Spleen (tissue), 11 donors: ENCODE measurements around the gene CPA4. TPM values are rescaled to one million over a fixed set of nuclear protein-coding genes. Genes with fewer than 3 reads are reported as not detected.

Experiments used
- DNase-seq: peaks from one replicate; pipeline ENCODE4 v3.0.0-alpha.2; 2020
- H3K27ac ChIP-seq, 8 donors: fragments of 200-600 bp; sonication (generic) in 7 of 8; 1 replicate in 4 of 8; 2 replicates in 4 of 8; pipeline versions ENCODE4 v1.5.0 to v1.8.0; 2016 to 2021; ENCODE audit warnings: inconsistent platforms in 4 of 8, mild to moderate bottlenecking in 4 of 8, moderate library complexity in 1 of 8
- H3K27me3 ChIP-seq, 7 donors: fragments of 200-600 bp; sonication (generic) in 6 of 7; replicated peaks in 1 of 7; 1 replicate in 4 of 7; 2 replicates in 3 of 7; pipeline versions ENCODE4 v1.5.0 to v1.8.0; 2016 to 2021; ENCODE audit warnings: inconsistent platforms in 3 of 7, mild to moderate bottlenecking in 1 of 7
- H3K36me3 ChIP-seq, 6 donors: fragments of 200-600 bp; sonication (generic) in 5 of 6; 1 replicate in 4 of 6; 2 replicates in 2 of 6; pipeline versions ENCODE4 v1.5.0 to v1.8.0; 2016 to 2021; ENCODE audit warnings: inconsistent platforms in 2 of 6
- H3K4me1 ChIP-seq, 6 donors: fragments of 200-600 bp; sonication (generic) in 5 of 6; 1 replicate in 3 of 6; 2 replicates in 3 of 6; pipeline versions ENCODE4 v1.5.0 to v1.8.0; 2016 to 2021; ENCODE audit warnings: inconsistent platforms in 3 of 6
- H3K4me3 ChIP-seq, 8 donors: fragments of 200-600 bp; sonication (generic) in 7 of 8; 1 replicate in 4 of 8; 2 replicates in 4 of 8; pipeline versions ENCODE4 v1.5.0 to v1.8.0; 2016 to 2021; ENCODE audit warnings: inconsistent platforms in 4 of 8, mild to moderate bottlenecking in 4 of 8, moderate library complexity in 2 of 8
- H3K9me3 ChIP-seq, 8 donors: fragments of 200-600 bp; sonication (generic) in 7 of 8; 1 replicate in 4 of 8; 2 replicates in 4 of 8; pipeline versions ENCODE4 v1.5.0 to v1.8.0; 2016 to 2021; ENCODE audit warnings: inconsistent platforms in 4 of 8
- POLR2A ChIP-seq, 3 donors: fragments of 450-650 bp; IDR thresholded peaks; one replicate each; pipeline ENCODE4 v1.5.1; 2017; ENCODE audit warnings: antibody characterized with exemption in 3 of 3, mild to moderate bottlenecking in 1 of 3
- POLR2AphosphoS5 ChIP-seq, 3 donors: sonication (generic); formaldehyde crosslinking; IDR thresholded peaks; one replicate each; pipeline ENCODE4 v1.5.1; 2017; ENCODE audit warnings: antibody characterized with exemption in 3 of 3
- WGBS, 5 donors: extraction: QIAGEN DNeasy Blood & Tissue Kit in 3 of 5; methylation state at CpG; one replicate each; pipeline versions ENCODE4 v1.1.5 to v1.1.7; 2013 to 2018; 5-methylcytosine and 5-hydroxymethylcytosine counted together
- intact Hi-C: fragments of 100-400 bp; cut with DNase I; formaldehyde crosslinking; loops from one replicate; pipeline ENCODE4 v1.15.0; 2023; ENCODE audit warnings: low total_unique reads
- polyA plus RNA-seq, 3 donors: library from polyadenylated mRNA; stranded (reverse); fragments of 200-250 nt; gene quantifications; one replicate each; pipeline ENCODE4 v1.2.1, GENCODE V29; 2013
- total RNA-seq, 7 donors: library from RNA; depleted of rRNA in 3 of 7; stranded (reverse); fragments of >200 nt in 3 of 7; fragmentation: NEBNext Ultra II Directional in 4 of 7; extraction: Animal tissue kit (Norgen Biotek cat#: 25700) in 4 of 7; gene quantifications; one replicate each; pipeline versions ENCODE4 v1.1.0 to v1.2.1, GENCODE V29; 2016 to 2021
- TF ChIP-seq, protein P1 (sequence below), 11 experiments: fragments of 200-600 bp in 7 of 11; fragments of 450-650 bp in 4 of 11; sonication (generic) in 4 of 11; IDR thresholded peaks in 8 of 11; conservative IDR thresholded peaks in 3 of 11; 1 replicate in 7 of 11; 2 replicates in 4 of 11; pipeline versions ENCODE4 v1.4.0 to v1.8.0; 2016 to 2021; ENCODE audit warnings: antibody characterized with exemption in 11 of 11, inconsistent platforms in 4 of 11, mild to moderate bottlenecking in 1 of 11
- donor health status: healthy with polysubstance abuse.
- donor health status: DM: no; HTN: no; CAD: no; lungs with moderate emphysema.
- donor health status: DM: no; HTN: no; CAD: no.
- donor health status: Bipolar disorder and iron deficiency.
- donor health status: healthy.
- donor health status: DM: no; HTN: no; CAD: no.
- donor health status: DM: yes; HTN: yes; CAD: no.

CPA4 gene
- total and polyA plus RNA-seq, 10 donors: 0.15 to 3.3 (median 0.78) TPM

DNA sequence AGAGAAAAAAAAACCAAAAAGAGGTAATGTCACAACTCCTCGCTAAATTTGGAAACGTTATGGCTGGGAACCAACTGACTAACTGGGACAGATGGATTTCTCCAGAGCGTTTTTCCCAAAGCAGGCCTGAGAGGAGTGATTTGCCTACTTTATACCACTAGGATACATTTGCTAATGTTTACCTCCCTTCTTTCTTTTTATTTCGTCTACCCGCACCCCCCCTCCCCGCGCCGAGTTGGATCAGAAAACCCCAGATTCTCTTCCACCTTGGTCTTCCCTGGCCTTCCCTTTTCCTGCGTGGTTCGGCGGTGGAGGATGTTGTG is 19.1 kb upstream of the CPA4 start:
- no peaks in the 10 kb centered on the region for H3K36me3 ChIP-seq
- peaks cover 0 to 29% (median 0%) of the 10 kb centered on the region in 7 donors for H3K27me3 ChIP-seq
- H3K4me1 ChIP-seq: peaks cover 0 to 34% (median 11%) of the 10 kb centered on the region in 6 donors
- WGBS, 5 donors: 27 to 48% (median 34%) methylated on average over 11 of the region's 11 CpGs
- TF ChIP-seq POLR2A (IDR thresholded peaks at IDR 0.05) (no peak), POLR2AphosphoS5 (IDR thresholded peaks at IDR 0.05) (no peak)
- TF ChIP-seq, protein P1, sequence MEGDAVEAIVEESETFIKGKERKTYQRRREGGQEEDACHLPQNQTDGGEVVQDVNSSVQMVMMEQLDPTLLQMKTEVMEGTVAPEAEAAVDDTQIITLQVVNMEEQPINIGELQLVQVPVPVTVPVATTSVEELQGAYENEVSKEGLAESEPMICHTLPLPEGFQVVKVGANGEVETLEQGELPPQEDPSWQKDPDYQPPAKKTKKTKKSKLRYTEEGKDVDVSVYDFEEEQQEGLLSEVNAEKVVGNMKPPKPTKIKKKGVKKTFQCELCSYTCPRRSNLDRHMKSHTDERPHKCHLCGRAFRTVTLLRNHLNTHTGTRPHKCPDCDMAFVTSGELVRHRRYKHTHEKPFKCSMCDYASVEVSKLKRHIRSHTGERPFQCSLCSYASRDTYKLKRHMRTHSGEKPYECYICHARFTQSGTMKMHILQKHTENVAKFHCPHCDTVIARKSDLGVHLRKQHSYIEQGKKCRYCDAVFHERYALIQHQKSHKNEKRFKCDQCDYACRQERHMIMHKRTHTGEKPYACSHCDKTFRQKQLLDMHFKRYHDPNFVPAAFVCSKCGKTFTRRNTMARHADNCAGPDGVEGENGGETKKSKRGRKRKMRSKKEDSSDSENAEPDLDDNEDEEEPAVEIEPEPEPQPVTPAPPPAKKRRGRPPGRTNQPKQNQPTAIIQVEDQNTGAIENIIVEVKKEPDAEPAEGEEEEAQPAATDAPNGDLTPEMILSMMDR (IDR thresholded peaks at IDR 0.05 in 8 of 11, conservative IDR thresholded peaks at IDR 0.05 in 3 of 11): no peak
- intact Hi-C loops: no loop called here
- peak overlapping the region in 2 of 8 donors; percentile 24 to 33 for H3K4me3 ChIP-seq
- H3K9me3 ChIP-seq: no peaks in the 10 kb centered on the region
- DNase-seq: no peak
- H3K27ac ChIP-seq: peak overlapping the region in 6 of 8 donors; percentile 7 to 61 (median 38)

DNA sequence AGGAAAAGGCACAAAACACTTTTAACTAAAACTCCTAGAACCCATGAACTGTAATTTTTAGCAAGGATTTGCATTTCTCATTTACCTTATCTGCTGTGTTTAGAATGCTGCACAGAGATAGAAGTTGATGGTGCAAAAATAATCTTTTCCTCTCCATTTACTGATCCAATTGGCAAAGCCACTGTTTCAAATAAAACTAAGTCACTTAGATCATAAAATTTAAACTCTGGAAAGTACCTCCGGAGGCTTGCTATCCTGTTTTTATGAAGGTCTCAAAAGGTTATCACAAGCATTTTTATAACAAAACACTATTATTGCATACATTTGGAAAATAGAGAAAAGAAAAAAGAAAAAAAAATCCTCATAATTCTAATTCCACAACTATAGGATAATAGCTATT is 18.7 kb upstream of the CPA4 start:
- intact Hi-C loops: no loop called here
- WGBS, 5 donors: 57 to 77% (median 70%) methylated on average over 1 of the region's 1 CpG
- TF ChIP-seq, protein P1 (IDR thresholded peaks at IDR 0.05 in 8 of 11, conservative IDR thresholded peaks at IDR 0.05 in 3 of 11): no peak
- TF ChIP-seq POLR2A (IDR thresholded peaks at IDR 0.05): no peak
- no peak for TF ChIP-seq POLR2AphosphoS5 (IDR thresholded peaks at IDR 0.05)
- no peaks in the 10 kb centered on the region for H3K9me3 ChIP-seq
- peaks cover 0 to 29% (median 0%) of the 10 kb centered on the region in 7 donors for H3K27me3 ChIP-seq
- H3K36me3 ChIP-seq: no peaks in the 10 kb centered on the region
- DNase-seq: no peak
- H3K27ac ChIP-seq: peak overlapping the region in 6 of 8 donors; percentile 7 to 61 (median 38)
- H3K4me3 ChIP-seq: no peak overlapping the region
- peaks cover 0 to 34% (median 11%) of the 10 kb centered on the region in 6 donors for H3K4me1 ChIP-seq

DNA sequence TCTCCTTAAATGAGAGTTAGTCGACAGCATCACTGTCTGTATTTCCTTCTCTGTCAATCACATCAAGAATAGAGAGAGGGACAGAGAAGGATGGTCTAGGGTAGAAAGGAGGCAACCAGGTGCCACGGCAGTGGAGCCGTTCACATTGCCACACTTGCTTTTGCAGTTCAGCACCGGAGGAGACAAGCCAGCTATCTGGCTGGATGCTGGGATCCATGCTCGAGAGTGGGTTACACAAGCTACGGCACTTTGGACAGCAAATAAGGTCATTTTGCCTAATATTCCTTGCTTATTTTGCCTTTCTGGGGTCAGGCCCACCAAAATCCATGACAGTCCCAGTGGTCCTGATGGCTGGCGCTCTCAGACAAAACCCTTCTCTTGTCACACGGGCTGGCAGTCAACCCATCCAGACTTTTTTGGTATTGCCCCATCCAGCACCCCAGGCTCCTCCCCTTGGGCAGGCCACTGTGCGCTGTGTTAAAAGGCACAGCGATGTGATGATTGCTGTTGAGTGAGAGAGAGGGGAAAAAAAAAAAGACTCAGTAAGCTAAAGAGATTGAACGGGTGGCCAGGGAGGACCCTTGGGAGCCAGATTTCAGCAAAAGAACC is 17.9 kb upstream of the CPA4 start:
- 83 to 95% (median 91%) methylated on average over 11 of the region's 11 CpGs for WGBS, 5 donors
- Histone ChIP-seq H3K4me3 (no peak overlapping the region), H3K27ac (no peak overlapping the region), H3K36me3 (no peaks in the 10 kb centered on the region), H3K9me3 (no peaks in the 10 kb centered on the region), H3K27me3 (peaks cover 0 to 29% (median 0%) of the 10 kb centered on the region in 7 donors), H3K4me1 (peaks cover 0 to 34% (median 11%) of the 10 kb centered on the region in 6 donors)
- intact Hi-C loops: no loop called here
- no peak for DNase-seq
- TF ChIP-seq POLR2A (IDR thresholded peaks at IDR 0.05) (no peak), POLR2AphosphoS5 (IDR thresholded peaks at IDR 0.05) (no peak)
- TF ChIP-seq, protein P1 (IDR thresholded peaks at IDR 0.05 in 8 of 11, conservative IDR thresholded peaks at IDR 0.05 in 3 of 11): no peak

DNA sequence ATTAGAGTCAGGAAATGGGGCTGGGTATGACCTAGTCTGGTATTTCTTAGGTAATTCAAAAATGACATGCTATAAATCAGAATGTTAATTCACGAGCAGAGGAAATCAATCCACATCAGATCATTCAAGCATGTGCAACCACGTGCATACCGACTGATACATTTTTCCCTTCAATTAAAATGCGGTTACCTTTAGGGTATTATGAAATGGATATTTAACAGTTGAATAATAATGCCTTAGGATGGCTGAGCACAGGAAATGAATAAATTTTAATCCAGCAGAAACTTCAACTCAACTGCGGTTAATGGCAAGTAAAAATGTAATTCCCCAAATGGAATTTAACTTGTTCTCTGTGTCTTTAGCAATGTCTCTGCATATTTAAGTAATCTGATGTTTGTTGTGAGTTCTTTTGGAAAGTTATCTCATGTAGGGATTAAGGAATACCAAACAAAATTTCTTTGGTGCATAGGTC is 17.1 kb upstream of the CPA4 start:
- H3K4me1 ChIP-seq: peaks cover 0 to 34% (median 11%) of the 10 kb centered on the region in 6 donors
- intact Hi-C loops: no loop called here
- WGBS, 5 donors: 47 to 66% (median 50%) methylated on average over 5 of the region's 5 CpGs

More for the DNA sequence above, 17.1 kb upstream of the CPA4 start:
- no peak for TF ChIP-seq POLR2AphosphoS5 (IDR thresholded peaks at IDR 0.05)
- H3K36me3 ChIP-seq: no peaks in the 10 kb centered on the region
- peaks cover 0 to 29% (median 0%) of the 10 kb centered on the region in 7 donors for H3K27me3 ChIP-seq
- no peak overlapping the region for H3K27ac ChIP-seq
- no peak overlapping the region for H3K4me3 ChIP-seq
- H3K9me3 ChIP-seq: no peaks in the 10 kb centered on the region
- no peak for DNase-seq
